H9 (cell line): ENCODE data around the gene PCNX2. TPM values are rescaled to one million over a fixed set of nuclear protein-coding genes. Genes with fewer than 3 reads are reported as not detected.

ENCODE experiments used
- DNase-seq: peaks from one replicate; pipeline ENCODE4 v3.0.0-alpha.2; 2017
- H2AFZ ChIP-seq: one replicate; pipeline ENCODE4 v1.6.1; 2013; ENCODE audit warnings: mild to moderate bottlenecking, low read length, control low read depth, moderate library complexity
- H2AK5ac ChIP-seq: 2 replicates; pipeline ENCODE4 v1.6.1; 2013; ENCODE audit warnings: low read length, control low read depth, mixed read lengths; ENCODE audit not compliant: insufficient read length
- H2BK120ac ChIP-seq: one replicate; pipeline ENCODE4 v1.6.1; 2013; ENCODE audit warnings: low read depth, mild to moderate bottlenecking, low read length, control low read depth, inconsistent platforms; ENCODE audit not compliant: poor library complexity, severe bottlenecking
- H2BK12ac ChIP-seq: 2 replicates; pipeline ENCODE4 v1.6.1; 2013; ENCODE audit warnings: low read length, control low read depth, mixed read lengths, low read depth; ENCODE audit not compliant: insufficient read length
- H2BK15ac ChIP-seq: 2 replicates; pipeline ENCODE4 v1.6.1; 2013; ENCODE audit warnings: low read depth, low read length, control low read depth
- H2BK20ac ChIP-seq: one replicate; pipeline ENCODE4 v1.6.1; 2013; ENCODE audit warnings: low read depth, mild to moderate bottlenecking, low read length, control low read depth, inconsistent platforms; ENCODE audit not compliant: poor library complexity, severe bottlenecking
- H2BK5ac ChIP-seq: 2 replicates; pipeline ENCODE4 v1.6.1; 2013; ENCODE audit warnings: low read length, control low read depth, mixed read lengths; ENCODE audit not compliant: insufficient read length
- H3K14ac ChIP-seq: 2 replicates; pipeline ENCODE4 v1.6.1; 2013; ENCODE audit warnings: low read length, control low read depth; ENCODE audit not compliant: insufficient read depth
- H3K18ac ChIP-seq: 2 replicates; pipeline ENCODE4 v1.6.1; 2013; ENCODE audit warnings: low read depth, mild to moderate bottlenecking, mixed read lengths, low read length, control low read depth; ENCODE audit not compliant: insufficient read length
- H3K23ac ChIP-seq: 2 replicates; pipeline ENCODE4 v1.6.1; 2013; ENCODE audit warnings: low read length, control low read depth, mixed read lengths, low read depth; ENCODE audit not compliant: insufficient read length
- H3K23me2 ChIP-seq: 2 replicates; pipeline ENCODE4 v1.6.1; 2013; ENCODE audit warnings: low read depth, mild to moderate bottlenecking, mixed read lengths, low read length, control low read depth; ENCODE audit not compliant: insufficient read length, poor library complexity, severe bottlenecking
- H3K27ac ChIP-seq: 2 replicates; pipeline ENCODE4 v1.5.1; 2013; ENCODE audit warnings: low read length, control low read depth, mixed read lengths, low read depth; ENCODE audit not compliant: insufficient read length
- H3K27me3 ChIP-seq: 2 replicates; pipeline ENCODE4 v1.6.1; 2013; ENCODE audit warnings: low read length, control low read depth, inconsistent platforms; ENCODE audit not compliant: insufficient read depth
- H3K4ac ChIP-seq: 2 replicates; pipeline ENCODE4 v1.6.1; 2013; ENCODE audit warnings: low read depth, mild to moderate bottlenecking, control low read depth, inconsistent platforms, low read length, moderate library complexity
- H3K4me1 ChIP-seq: 2 replicates; pipeline ENCODE4 v1.6.1; 2013; ENCODE audit warnings: low read length, control low read depth, inconsistent platforms; ENCODE audit not compliant: insufficient read depth
- H3K4me2 ChIP-seq: 2 replicates; pipeline ENCODE4 v1.6.1; 2013; ENCODE audit warnings: low read length, control low read depth, mixed read lengths; ENCODE audit not compliant: insufficient read length, insufficient read depth
- H3K56ac ChIP-seq: 2 replicates; pipeline ENCODE4 v1.6.1; 2013; ENCODE audit warnings: low read depth, mild to moderate bottlenecking, mixed read lengths, low read length, control low read depth; ENCODE audit not compliant: insufficient read length
- H3K79me1 ChIP-seq: 2 replicates; pipeline ENCODE4 v1.6.1; 2013; ENCODE audit warnings: low read depth, mild to moderate bottlenecking, moderate library complexity, low read length, control low read depth, inconsistent platforms; ENCODE audit not compliant: insufficient read depth, poor library complexity, severe bottlenecking
- H3K79me2 ChIP-seq: 2 replicates; pipeline ENCODE4 v1.6.1; 2013; ENCODE audit warnings: low read length, control low read depth, inconsistent platforms; ENCODE audit not compliant: insufficient read depth
- H3K9ac ChIP-seq: 2 replicates; pipeline ENCODE4 v1.6.1; 2013; ENCODE audit warnings: low read length, control low read depth, mixed read lengths; ENCODE audit not compliant: insufficient read length; ENCODE audit errors: extremely low read depth
- H3K9me3 ChIP-seq: one replicate; pipeline ENCODE4 v1.6.1; 2013; ENCODE audit warnings: low read depth, low read length, inconsistent platforms; ENCODE audit not compliant: control insufficient read depth
- H3T11ph ChIP-seq: one replicate; pipeline ENCODE4 v1.6.1; 2013; ENCODE audit warnings: mild to moderate bottlenecking, low read length, control low read depth, inconsistent platforms
- H4K20me1 ChIP-seq: one replicate; pipeline ENCODE4 v1.6.1; 2013; ENCODE audit not compliant: control insufficient read depth, insufficient read length, insufficient read depth
- H4K5ac ChIP-seq: 2 replicates; pipeline ENCODE4 v1.6.1; 2013; ENCODE audit warnings: low read depth, mild to moderate bottlenecking, mixed read lengths, low read length, control low read depth; ENCODE audit not compliant: insufficient read length
- H4K8ac ChIP-seq: replicated peaks from 2 replicates; pipeline ENCODE4 v1.6.1; 2013; ENCODE audit warnings: low read length, control low read depth, mixed read lengths, low read depth; ENCODE audit not compliant: insufficient read length
- H4K91ac ChIP-seq: 2 replicates; pipeline ENCODE4 v1.6.1; 2013; ENCODE audit warnings: low read depth, mild to moderate bottlenecking, moderate library complexity, mixed read lengths, low read length, control low read depth; ENCODE audit not compliant: insufficient read length
- H3K27ac Mint-ChIP-seq, 3 experiments: 2 replicates in 2 of 3; 3 replicates in 1 of 3; pipeline ENCODE4 v1.8.0; 2020 to 2021; ENCODE audit warnings: mixed read lengths in 3 of 3, mild to moderate bottlenecking in 1 of 3, moderate library complexity in 1 of 3
- H3K27me3 Mint-ChIP-seq: 2 replicates; pipeline ENCODE4 v1.8.0; 2021; ENCODE audit warnings: low read depth, mild to moderate bottlenecking, moderate library complexity, mixed read lengths
- H3K36me3 Mint-ChIP-seq, 3 experiments: 2 replicates in 2 of 3; 3 replicates in 1 of 3; pipeline ENCODE4 v1.8.0; 2020 to 2021; ENCODE audit warnings: low read depth in 3 of 3, mixed read lengths in 3 of 3; ENCODE audit not compliant: insufficient read depth in 1 of 3
- H3K4me1 Mint-ChIP-seq, 2 experiments: 2 replicates each; pipeline ENCODE4 v1.8.0; 2020; ENCODE audit warnings: mixed read lengths in 2 of 2
- H3K4me3 Mint-ChIP-seq, 2 experiments: 2 replicates in 1 of 2; 3 replicates in 1 of 2; pipeline ENCODE4 v1.8.0; 2020 to 2021; ENCODE audit warnings: mild to moderate bottlenecking in 2 of 2, mixed read lengths in 2 of 2, moderate library complexity in 1 of 2
- H3K9me3 Mint-ChIP-seq, 2 experiments: 2 replicates in 1 of 2; 3 replicates in 1 of 2; pipeline ENCODE4 v1.8.0; 2020; ENCODE audit warnings: mild to moderate bottlenecking in 2 of 2, mixed read lengths in 2 of 2, moderate library complexity in 1 of 2
- WGBS: extraction: QIAGEN DNeasy Blood & Tissue Kit; methylation state at CpG from one replicate; pipeline ENCODE4 v1.1.7; 2013; ENCODE audit warnings: missing lambda C conversion rate, low lambda C conversion rate, mixed read lengths; ENCODE audit not compliant: insufficient read length; ENCODE audit errors: extremely low coverage; 5-methylcytosine and 5-hydroxymethylcytosine counted together
- total RNA-seq: library from RNA; stranded (reverse); gene quantifications from 2 replicates; pipeline ENCODE4 v1.2.1, GENCODE V29; 2021
- TF ChIP-seq, protein P1 (sequence below): fragments of 200-600 bp; sonication (generic); conservative IDR thresholded peaks from 3 replicates; pipeline ENCODE4 v1.8.0; 2021; ENCODE audit warnings: antibody characterized with exemption, mild to moderate bottlenecking

PCNX2 gene
- total RNA-seq, 1 experiment from 2014 or later: 45.1 TPM

DNA sequence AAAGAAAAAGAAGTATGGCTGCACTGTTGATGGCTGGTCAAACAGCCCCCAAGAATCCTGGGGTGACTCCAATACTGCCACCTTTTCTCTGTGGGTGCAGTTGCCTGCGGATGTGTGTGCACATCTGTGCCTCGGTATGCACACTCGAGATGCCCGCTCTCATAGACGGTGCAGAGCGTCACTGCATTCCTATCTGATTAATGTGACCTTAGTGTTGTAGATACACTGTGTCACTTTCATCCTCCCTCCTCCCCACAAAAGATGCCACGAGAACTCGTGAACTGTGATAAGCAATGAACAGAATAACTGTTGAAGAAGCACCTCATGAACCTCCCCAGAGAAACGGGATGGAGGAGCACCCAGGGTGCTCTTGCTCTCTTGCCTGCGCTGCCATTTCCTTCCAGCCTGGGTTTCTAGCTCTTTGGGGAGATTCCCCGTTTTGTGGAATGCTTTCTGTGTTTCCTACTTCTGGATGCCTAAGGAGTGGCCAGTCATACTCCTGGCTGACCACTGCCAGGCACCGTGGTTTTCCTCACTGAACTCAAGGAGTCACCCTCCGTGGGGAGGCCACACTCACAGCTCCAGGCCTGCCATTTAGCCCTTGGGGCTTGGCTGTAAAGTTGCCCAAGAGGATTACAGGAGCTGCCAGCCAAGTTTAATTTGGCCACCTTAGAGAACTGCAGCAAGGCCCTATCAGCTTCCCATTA is 313.1 kb downstream of the PCNX2 start:
- no peaks in the 10 kb centered on the region for H3K79me2 ChIP-seq
- H3K4me1 ChIP-seq: no peaks in the 10 kb centered on the region
- H3K23me2 ChIP-seq: no peaks in the 10 kb centered on the region
- H2AFZ ChIP-seq: no peak overlapping the region
- no peak overlapping the region for H3K56ac ChIP-seq
- no peaks in the 10 kb centered on the region for H3K27me3 ChIP-seq
- no peak overlapping the region for H2BK15ac ChIP-seq
- TF ChIP-seq, protein P1, sequence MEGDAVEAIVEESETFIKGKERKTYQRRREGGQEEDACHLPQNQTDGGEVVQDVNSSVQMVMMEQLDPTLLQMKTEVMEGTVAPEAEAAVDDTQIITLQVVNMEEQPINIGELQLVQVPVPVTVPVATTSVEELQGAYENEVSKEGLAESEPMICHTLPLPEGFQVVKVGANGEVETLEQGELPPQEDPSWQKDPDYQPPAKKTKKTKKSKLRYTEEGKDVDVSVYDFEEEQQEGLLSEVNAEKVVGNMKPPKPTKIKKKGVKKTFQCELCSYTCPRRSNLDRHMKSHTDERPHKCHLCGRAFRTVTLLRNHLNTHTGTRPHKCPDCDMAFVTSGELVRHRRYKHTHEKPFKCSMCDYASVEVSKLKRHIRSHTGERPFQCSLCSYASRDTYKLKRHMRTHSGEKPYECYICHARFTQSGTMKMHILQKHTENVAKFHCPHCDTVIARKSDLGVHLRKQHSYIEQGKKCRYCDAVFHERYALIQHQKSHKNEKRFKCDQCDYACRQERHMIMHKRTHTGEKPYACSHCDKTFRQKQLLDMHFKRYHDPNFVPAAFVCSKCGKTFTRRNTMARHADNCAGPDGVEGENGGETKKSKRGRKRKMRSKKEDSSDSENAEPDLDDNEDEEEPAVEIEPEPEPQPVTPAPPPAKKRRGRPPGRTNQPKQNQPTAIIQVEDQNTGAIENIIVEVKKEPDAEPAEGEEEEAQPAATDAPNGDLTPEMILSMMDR: no peak
- H3K4me2 ChIP-seq: no peak overlapping the region
- Mint-ChIP-seq H3K36me3 (peaks cover 7 to 20% (median 16%) of the 10 kb centered on the region in 3 experiments; a peak in 6 of 7 replicates), H3K9me3 (no peaks in the 10 kb centered on the region), H3K4me1 (peaks cover 8 to 10% of the 10 kb centered on the region in 2 experiments), H3K27ac (peak overlapping the region in 1 of 3 experiments; percentile 1; a peak in 1 of 7 replicates), H3K27me3 (peaks cover 2% of the 10 kb centered on the region; the same call in 1 of the 2 replicates), H3K4me3 (no peak overlapping the region)
- no peak overlapping the region for H4K5ac ChIP-seq
- no peak overlapping the region for H4K91ac ChIP-seq
- H3K14ac ChIP-seq: no peak overlapping the region
- H2BK120ac ChIP-seq: no peak overlapping the region
- H3T11ph ChIP-seq: no peak overlapping the region
- no peak for DNase-seq
- H4K8ac ChIP-seq: no peak overlapping the region
- H2AK5ac ChIP-seq: no peak overlapping the region
- no peak overlapping the region for H3K9ac ChIP-seq
- no peaks in the 10 kb centered on the region for H3K79me1 ChIP-seq
- no peaks in the 10 kb centered on the region for H4K20me1 ChIP-seq
- no peak overlapping the region for H3K4ac ChIP-seq
- whole genome bisulfite sequencing: no CpG with 5 or more reads among the region's 13 CpGs
- no peak overlapping the region for H2BK5ac ChIP-seq
- H2BK20ac ChIP-seq: no peak overlapping the region
- H3K18ac ChIP-seq: no peak overlapping the region
- no peaks in the 10 kb centered on the region for H3K9me3 ChIP-seq
- H3K23ac ChIP-seq: no peak overlapping the region
- no peak overlapping the region for H2BK12ac ChIP-seq
- H3K27ac ChIP-seq: no peak overlapping the region
